ENCODE data around the gene PRKCB.

The PRKCB gene

GRCh38 chr16:23949630-23950290 is 114.0 kb downstream of the PRKCB start:
- H3K36me3 ChIP-seq (ENCODE audit: control insufficient read depth, insufficient read depth, low read length): no peaks in the 10 kb centered on the region
- no peak overlapping the region for H3K27ac ChIP-seq (ENCODE audit: low read length)
- no peak overlapping the region for H3K4me3 ChIP-seq (ENCODE audit: low read length)
- H3K4me1 ChIP-seq (ENCODE audit: control insufficient read depth, insufficient read depth, low read length): peaks cover 3% of the 10 kb centered on the region
- no peaks in the 10 kb centered on the region for H3K9me3 ChIP-seq (ENCODE audit: control insufficient read depth, insufficient read depth, low read length)
- DNase-seq (ENCODE audit: low read depth, low spot score): no peak
- no peaks in the 10 kb centered on the region; the same call in 1 of the 2 replicates for H3K27me3 ChIP-seq (ENCODE audit: control insufficient read depth, insufficient read depth, low read length)
- no CpG with 5 or more reads among the region's 5 CpGs for WGBS (ENCODE audit: insufficient coverage, insufficient read length)

DNA sequence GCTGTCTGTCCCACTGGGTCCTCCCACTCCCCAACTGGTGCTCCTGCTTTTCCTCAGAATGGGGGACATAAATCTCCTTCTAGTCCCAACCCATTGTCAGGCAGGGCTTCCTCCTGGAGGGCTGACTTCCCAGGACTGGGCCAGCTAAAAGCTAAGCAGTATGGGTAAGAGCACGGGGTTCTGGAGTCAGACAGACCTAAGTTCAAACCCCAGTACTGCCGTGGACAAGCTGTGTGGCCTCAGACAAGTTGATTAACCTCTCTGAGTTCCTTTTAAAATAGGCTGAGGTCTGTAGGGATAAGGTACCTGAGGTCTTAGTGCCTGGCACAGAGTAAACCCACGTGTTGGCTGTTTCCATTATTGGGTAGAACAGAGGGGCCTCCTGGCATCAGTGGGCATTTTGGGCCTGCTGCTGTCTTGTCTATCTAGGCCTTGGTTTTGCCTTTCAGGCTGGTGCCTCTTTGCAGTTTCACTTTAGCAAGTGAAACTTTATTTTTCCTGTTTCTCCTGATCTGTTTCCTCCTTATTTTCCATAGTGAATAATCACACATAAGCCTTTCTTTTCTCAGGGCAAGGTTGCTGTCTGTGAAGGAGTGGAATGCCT is 114.6 kb downstream of the PRKCB start:
- WGBS (ENCODE audit: insufficient coverage, insufficient read length): no CpG with 5 or more reads among the region's 3 CpGs
- DNase-seq (ENCODE audit: low read depth, low spot score): no peak
- Histone ChIP-seq H3K4me1 (ENCODE audit: control insufficient read depth, insufficient read depth, low read length) (peaks cover 3% of the 10 kb centered on the region), H3K27me3 (ENCODE audit: control insufficient read depth, insufficient read depth, low read length) (no peaks in the 10 kb centered on the region; the same call in 1 of the 2 replicates), H3K9me3 (ENCODE audit: control insufficient read depth, insufficient read depth, low read length) (no peaks in the 10 kb centered on the region), H3K36me3 (ENCODE audit: control insufficient read depth, insufficient read depth, low read length) (no peaks in the 10 kb centered on the region), H3K27ac (ENCODE audit: low read length) (no peak overlapping the region), H3K4me3 (ENCODE audit: low read length) (no peak overlapping the region)

DNA sequence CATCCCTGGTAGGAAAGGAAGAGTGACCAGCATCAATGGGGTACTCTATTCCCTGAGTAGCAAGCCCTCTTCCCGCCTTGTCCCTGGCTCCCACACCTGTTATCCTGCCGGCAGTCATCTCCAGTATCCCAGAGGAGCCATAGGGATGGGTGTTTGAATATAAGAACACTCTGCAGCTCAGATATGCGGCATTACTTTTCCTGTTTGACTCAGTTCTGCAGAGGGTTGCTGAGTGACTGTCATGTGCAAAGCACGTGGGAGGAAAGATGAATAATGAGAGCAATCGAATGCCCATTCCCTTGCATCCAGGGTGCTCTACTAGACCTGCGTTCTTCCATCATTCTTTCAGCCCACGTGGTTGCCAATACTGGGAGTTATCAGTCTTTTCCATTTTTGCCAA is 115.1 kb downstream of the PRKCB start:
- Histone ChIP-seq H3K27ac (ENCODE audit: low read length) (no peak overlapping the region), H3K36me3 (ENCODE audit: control insufficient read depth, insufficient read depth, low read length) (no peaks in the 10 kb centered on the region)
- WGBS (ENCODE audit: insufficient coverage, insufficient read length): no CpG with 5 or more reads among the region's 7 CpGs

GRCh38 chr16:23952128-23952970 is 116.6 kb downstream of the PRKCB start:
- Histone ChIP-seq H3K27ac (ENCODE audit: low read length) (no peak overlapping the region), H3K4me1 (ENCODE audit: control insufficient read depth, insufficient read depth, low read length) (peaks cover 3% of the 10 kb centered on the region), H3K27me3 (ENCODE audit: control insufficient read depth, insufficient read depth, low read length) (no peaks in the 10 kb centered on the region; the same call in 1 of the 2 replicates), H3K9me3 (ENCODE audit: control insufficient read depth, insufficient read depth, low read length) (no peaks in the 10 kb centered on the region), H3K4me3 (ENCODE audit: low read length) (no peak overlapping the region), H3K36me3 (ENCODE audit: control insufficient read depth, insufficient read depth, low read length) (no peaks in the 10 kb centered on the region)
- no CpG with 5 or more reads among the region's 13 CpGs for WGBS (ENCODE audit: insufficient coverage, insufficient read length)
- no peak for DNase-seq (ENCODE audit: low read depth, low spot score)

More for the DNA sequence above, 115.1 kb downstream of the PRKCB start:
- Histone ChIP-seq H3K4me3 (ENCODE audit: low read length) (no peak overlapping the region), H3K9me3 (ENCODE audit: control insufficient read depth, insufficient read depth, low read length) (no peaks in the 10 kb centered on the region), H3K27me3 (ENCODE audit: control insufficient read depth, insufficient read depth, low read length) (no peaks in the 10 kb centered on the region; the same call in 1 of the 2 replicates), H3K4me1 (ENCODE audit: control insufficient read depth, insufficient read depth, low read length) (peaks cover 3% of the 10 kb centered on the region)
- no peak for DNase-seq (ENCODE audit: low read depth, low spot score)

DNA sequence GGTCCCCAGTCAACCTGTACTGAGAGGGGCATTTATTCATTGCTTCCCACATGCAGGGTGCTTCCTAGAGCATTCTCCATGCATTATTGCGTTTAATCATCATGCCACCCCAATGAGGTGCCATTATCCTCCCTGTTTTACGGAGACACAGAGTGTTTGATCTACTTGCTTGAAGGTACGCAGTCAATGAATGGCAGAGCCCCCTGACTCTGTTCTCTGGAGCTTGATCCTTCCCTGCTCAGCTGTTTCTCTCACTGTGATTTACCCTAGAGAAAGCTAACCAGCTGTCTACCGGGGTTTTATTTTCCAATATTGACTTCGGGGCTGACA is 117.2 kb downstream of the PRKCB start:
- no peak overlapping the region for H3K4me3 ChIP-seq (ENCODE audit: low read length)

GRCh38 chr16:23953476-23953875 is 117.7 kb downstream of the PRKCB start:
- H3K27me3 ChIP-seq (ENCODE audit: control insufficient read depth, insufficient read depth, low read length): no peaks in the 10 kb centered on the region; the same call in 1 of the 2 replicates
- no CpG with 5 or more reads among the region's 2 CpGs for WGBS (ENCODE audit: insufficient coverage, insufficient read length)
- DNase-seq (ENCODE audit: low read depth, low spot score): no peak
- no peaks in the 10 kb centered on the region for H3K36me3 ChIP-seq (ENCODE audit: control insufficient read depth, insufficient read depth, low read length)
- no peaks in the 10 kb centered on the region for H3K9me3 ChIP-seq (ENCODE audit: control insufficient read depth, insufficient read depth, low read length)
- H3K27ac ChIP-seq (ENCODE audit: low read length): no peak overlapping the region
- H3K4me3 ChIP-seq (ENCODE audit: low read length): no peak overlapping the region
- peaks cover 3% of the 10 kb centered on the region for H3K4me1 ChIP-seq (ENCODE audit: control insufficient read depth, insufficient read depth, low read length)

More for the DNA sequence above, 117.2 kb downstream of the PRKCB start:
- DNase-seq (ENCODE audit: low read depth, low spot score): no peak
- Histone ChIP-seq H3K36me3 (ENCODE audit: control insufficient read depth, insufficient read depth, low read length) (no peaks in the 10 kb centered on the region), H3K4me1 (ENCODE audit: control insufficient read depth, insufficient read depth, low read length) (peaks cover 3% of the 10 kb centered on the region), H3K27ac (ENCODE audit: low read length) (no peak overlapping the region), H3K27me3 (ENCODE audit: control insufficient read depth, insufficient read depth, low read length) (no peaks in the 10 kb centered on the region; the same call in 1 of the 2 replicates), H3K9me3 (ENCODE audit: control insufficient read depth, insufficient read depth, low read length) (no peaks in the 10 kb centered on the region)
- no CpG with 5 or more reads among the region's 5 CpGs for WGBS (ENCODE audit: insufficient coverage, insufficient read length)

DNA sequence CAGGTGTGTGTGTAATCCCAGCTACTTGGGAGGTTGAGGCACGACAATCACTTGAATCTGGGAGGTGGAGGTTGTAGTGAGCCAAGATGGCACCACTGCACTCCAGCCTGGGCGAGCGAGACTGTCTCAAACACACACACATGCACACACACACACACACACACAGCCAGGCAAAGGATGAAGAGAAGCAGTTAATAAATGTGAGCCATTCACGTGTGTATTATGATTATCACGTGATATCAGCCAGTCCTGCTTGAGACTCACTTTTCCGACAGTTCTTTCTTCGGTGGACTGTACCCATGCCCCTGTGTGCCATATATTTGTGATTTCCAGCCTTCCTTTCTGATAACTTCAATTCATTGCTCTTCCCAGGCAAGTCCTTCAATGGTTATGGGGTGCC is 119.3 kb downstream of the PRKCB start:
- Histone ChIP-seq H3K4me3 (ENCODE audit: low read length) (no peak overlapping the region), H3K4me1 (ENCODE audit: control insufficient read depth, insufficient read depth, low read length) (peaks cover 3% of the 10 kb centered on the region), H3K36me3 (ENCODE audit: control insufficient read depth, insufficient read depth, low read length) (no peaks in the 10 kb centered on the region), H3K9me3 (ENCODE audit: control insufficient read depth, insufficient read depth, low read length) (no peaks in the 10 kb centered on the region), H3K27ac (ENCODE audit: low read length) (no peak overlapping the region), H3K27me3 (ENCODE audit: control insufficient read depth, insufficient read depth, low read length) (no peaks in the 10 kb centered on the region; the same call in 1 of the 2 replicates)
- DNase-seq (ENCODE audit: low read depth, low spot score): no peak
- no CpG with 5 or more reads among the region's 7 CpGs for WGBS (ENCODE audit: insufficient coverage, insufficient read length)

- Histone ChIP-seq H3K9me3 (ENCODE audit: control insufficient read depth, insufficient read depth, low read length) (no peaks in the 10 kb centered on the region; the same call in 1 of the 2 replicates), H3K4me3 (ENCODE audit: low read length) (no peak overlapping the region), H3K36me3 (ENCODE audit: control insufficient read depth, insufficient read depth, low read length) (no peaks in the 10 kb centered on the region), H3K27me3 (ENCODE audit: control insufficient read depth, insufficient read depth, low read length) (no peaks in the 10 kb centered on the region; the same call in 1 of the 2 replicates), H3K4me1 (ENCODE audit: control insufficient read depth, insufficient read depth, low read length) (peaks cover 3% of the 10 kb centered on the region; the same call in 1 of the 2 replicates), H3K27ac (ENCODE audit: low read length) (no peak overlapping the region)
- no CpG with 5 or more reads among the region's 2 CpGs for WGBS (ENCODE audit: insufficient coverage, insufficient read length)
- no peak for DNase-seq (ENCODE audit: low read depth, low spot score)
These were observed 121.5 kb downstream of the PRKCB start for GRCh38 chr16:23957287-23957686.

DNA sequence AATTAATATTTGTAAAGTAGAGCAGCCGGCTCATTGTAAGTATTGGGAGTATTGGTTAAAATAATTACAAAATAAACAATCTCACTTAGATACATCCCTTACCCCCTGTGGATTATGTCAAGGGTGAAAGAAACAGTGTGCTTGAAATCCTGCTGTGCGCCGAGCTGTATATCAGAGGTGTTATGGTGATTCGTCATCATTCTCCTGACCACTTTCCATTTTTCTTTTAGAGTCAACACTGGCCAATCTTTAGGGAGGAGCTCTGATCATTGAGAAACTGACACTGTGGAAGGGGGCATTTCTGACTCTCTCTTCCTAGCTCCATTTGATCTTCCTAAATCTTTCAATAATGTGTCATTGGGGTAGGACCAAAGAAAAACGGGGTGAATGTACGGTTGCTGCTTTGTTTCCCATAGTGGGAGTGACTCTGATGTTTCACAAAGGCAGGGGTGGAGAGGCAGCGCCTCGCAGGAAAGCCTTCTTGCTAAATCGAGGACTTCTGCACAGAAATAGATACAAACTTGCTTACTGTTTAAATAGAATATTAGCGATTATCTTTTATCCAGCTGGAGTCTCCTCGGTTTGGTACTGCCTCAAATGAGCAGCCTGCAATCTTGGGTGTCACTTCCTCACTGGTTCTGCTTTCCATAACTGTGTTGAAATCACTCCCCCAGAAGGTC is 123.4 kb downstream of the PRKCB start:
- WGBS (ENCODE audit: insufficient coverage, insufficient read length): no CpG with 5 or more reads among the region's 11 CpGs
- H3K9me3 ChIP-seq (ENCODE audit: control insufficient read depth, insufficient read depth, low read length): no peaks in the 10 kb centered on the region; the same call in 1 of the 2 replicates
- H3K36me3 ChIP-seq (ENCODE audit: control insufficient read depth, insufficient read depth, low read length): no peaks in the 10 kb centered on the region
- no peaks in the 10 kb centered on the region for H3K4me1 ChIP-seq (ENCODE audit: control insufficient read depth, insufficient read depth, low read length)
- H3K27ac ChIP-seq (ENCODE audit: low read length): no peak overlapping the region
- H3K27me3 ChIP-seq (ENCODE audit: control insufficient read depth, insufficient read depth, low read length): no peaks in the 10 kb centered on the region
- DNase-seq (ENCODE audit: low read depth, low spot score): no peak
- H3K4me3 ChIP-seq (ENCODE audit: low read length): no peak overlapping the region

DNA sequence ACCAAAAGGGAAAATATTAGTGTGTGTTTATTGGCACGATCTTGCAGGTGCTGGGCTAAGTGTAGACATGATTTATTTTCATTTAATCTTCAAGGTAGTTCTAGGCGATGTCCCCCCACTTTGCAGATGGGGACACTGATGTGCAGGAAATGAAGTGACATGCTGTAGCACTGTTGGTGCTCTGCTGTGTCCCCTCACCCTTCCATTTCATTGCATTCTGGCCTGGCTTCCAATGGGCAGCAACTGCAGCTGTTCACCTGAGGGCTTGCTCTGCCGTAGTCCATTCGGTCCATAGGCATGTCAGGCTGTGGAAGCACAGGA is 123.9 kb downstream of the PRKCB start:
- no peak for DNase-seq (ENCODE audit: low read depth, low spot score)
- Histone ChIP-seq H3K36me3 (ENCODE audit: control insufficient read depth, insufficient read depth, low read length) (no peaks in the 10 kb centered on the region), H3K9me3 (ENCODE audit: control insufficient read depth, insufficient read depth, low read length) (no peaks in the 10 kb centered on the region; the same call in 1 of the 2 replicates), H3K4me3 (ENCODE audit: low read length) (no peak overlapping the region), H3K27ac (ENCODE audit: low read length) (no peak overlapping the region), H3K27me3 (ENCODE audit: control insufficient read depth, insufficient read depth, low read length) (no peaks in the 10 kb centered on the region), H3K4me1 (ENCODE audit: control insufficient read depth, insufficient read depth, low read length) (no peaks in the 10 kb centered on the region)
- no CpG with 5 or more reads among the region's 4 CpGs for WGBS (ENCODE audit: insufficient coverage, insufficient read length)

All from iPS DF 6.9 (cell line).